Measurements from ENCODE around the gene PDZD2. TPM values are rescaled to one million over a fixed set of nuclear protein-coding genes. Genes with fewer than 3 reads are reported as not detected.

PDZD2 gene
- total RNA-seq, 1 donor from 2014 or later = 6.7 TPM

DNA sequence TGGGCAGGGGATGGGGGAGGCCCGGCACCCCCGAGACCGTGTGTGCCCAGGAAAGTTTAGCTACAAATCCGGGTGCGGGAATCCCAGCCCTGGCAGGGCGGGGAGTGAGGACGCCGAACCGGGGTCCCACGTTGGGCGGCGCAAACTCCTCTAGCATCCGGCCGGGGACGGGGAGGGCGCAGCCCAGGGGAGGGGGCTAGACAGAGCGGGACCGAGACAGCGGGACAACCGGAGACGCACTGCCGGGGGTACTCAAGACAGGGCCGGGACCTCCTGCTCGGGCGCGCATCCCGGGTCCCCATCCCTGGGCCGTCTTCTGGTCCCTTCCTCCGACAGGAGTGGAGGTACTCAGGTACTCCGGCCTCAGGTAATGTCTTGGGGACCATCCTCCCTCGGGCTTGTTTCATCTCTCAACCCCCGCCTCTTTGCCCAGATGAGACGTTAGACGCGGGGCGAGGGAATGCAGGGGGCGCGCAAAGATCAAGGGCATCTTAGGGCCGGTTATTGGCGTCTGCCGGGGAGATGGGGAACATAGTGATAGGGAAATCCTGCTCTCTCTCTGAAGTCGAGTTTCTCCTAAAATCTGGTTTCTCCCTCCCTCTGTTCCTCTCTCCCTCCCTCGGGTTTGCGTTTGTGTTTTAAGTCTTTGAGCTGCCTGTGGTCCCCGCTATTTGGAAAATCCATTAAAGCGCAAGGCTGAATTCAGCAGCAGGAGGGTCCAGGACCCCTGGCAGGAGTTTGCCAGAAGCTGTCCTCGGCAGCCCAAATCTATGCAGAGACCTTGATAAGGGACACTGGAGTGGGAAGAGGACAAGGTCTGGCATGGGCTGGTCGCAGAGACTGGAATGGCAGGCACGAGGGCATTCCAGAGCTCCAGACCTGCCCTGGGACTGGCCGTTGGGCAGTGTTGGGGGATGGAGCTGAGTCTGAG is 815 bp downstream of the PDZD2 start:
- TF ChIP-seq, protein P1, sequence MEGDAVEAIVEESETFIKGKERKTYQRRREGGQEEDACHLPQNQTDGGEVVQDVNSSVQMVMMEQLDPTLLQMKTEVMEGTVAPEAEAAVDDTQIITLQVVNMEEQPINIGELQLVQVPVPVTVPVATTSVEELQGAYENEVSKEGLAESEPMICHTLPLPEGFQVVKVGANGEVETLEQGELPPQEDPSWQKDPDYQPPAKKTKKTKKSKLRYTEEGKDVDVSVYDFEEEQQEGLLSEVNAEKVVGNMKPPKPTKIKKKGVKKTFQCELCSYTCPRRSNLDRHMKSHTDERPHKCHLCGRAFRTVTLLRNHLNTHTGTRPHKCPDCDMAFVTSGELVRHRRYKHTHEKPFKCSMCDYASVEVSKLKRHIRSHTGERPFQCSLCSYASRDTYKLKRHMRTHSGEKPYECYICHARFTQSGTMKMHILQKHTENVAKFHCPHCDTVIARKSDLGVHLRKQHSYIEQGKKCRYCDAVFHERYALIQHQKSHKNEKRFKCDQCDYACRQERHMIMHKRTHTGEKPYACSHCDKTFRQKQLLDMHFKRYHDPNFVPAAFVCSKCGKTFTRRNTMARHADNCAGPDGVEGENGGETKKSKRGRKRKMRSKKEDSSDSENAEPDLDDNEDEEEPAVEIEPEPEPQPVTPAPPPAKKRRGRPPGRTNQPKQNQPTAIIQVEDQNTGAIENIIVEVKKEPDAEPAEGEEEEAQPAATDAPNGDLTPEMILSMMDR (IDR thresholded peaks at IDR 0.05; ENCODE audit: insufficient read depth, low read length, poor library complexity, severe bottlenecking) = no peak
- H3K36me3 ChIP-seq (ENCODE audit: control insufficient read depth, insufficient read depth, low read length) = no peaks in the 10 kb centered on the region
- H3K4me3 ChIP-seq (ENCODE audit: low read depth, low read length) = peak overlapping the region; percentile 32
- no peak for DNase-seq (ENCODE audit: low read depth)
- H3K27me3 ChIP-seq (ENCODE audit: control insufficient read depth, insufficient read depth, low read length) = peaks cover 27% of the 10 kb centered on the region

DNA sequence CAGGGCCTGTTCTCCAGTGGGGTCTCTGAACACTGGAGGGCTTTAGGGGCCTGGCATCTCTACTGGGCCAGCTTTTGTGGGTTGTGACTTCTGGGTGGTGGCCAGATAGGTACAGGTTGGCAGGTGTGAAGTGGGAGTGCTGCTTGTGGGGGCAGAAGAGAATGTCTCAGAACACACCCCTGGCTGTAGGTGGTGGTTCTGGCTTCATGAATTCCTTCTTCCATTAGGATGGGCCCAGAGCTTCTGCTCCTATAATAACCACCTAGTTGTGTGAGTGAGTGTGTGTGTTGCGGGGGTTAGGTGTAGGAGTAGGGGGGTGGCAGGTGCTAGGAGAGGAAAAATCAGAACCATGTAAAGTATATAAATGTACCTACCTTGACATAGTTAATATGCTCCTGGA is 1.6 kb downstream of the PDZD2 start:
- Histone ChIP-seq H3K27me3 (ENCODE audit: control insufficient read depth, insufficient read depth, low read length) (peaks cover 27% of the 10 kb centered on the region), H3K36me3 (ENCODE audit: control insufficient read depth, insufficient read depth, low read length) (no peaks in the 10 kb centered on the region), H3K4me3 (ENCODE audit: low read depth, low read length) (no peak overlapping the region)
- DNase-seq (ENCODE audit: low read depth) = no peak
- TF ChIP-seq, protein P1 (IDR thresholded peaks at IDR 0.05; ENCODE audit: insufficient read depth, low read length, poor library complexity, severe bottlenecking) = no peak

DNA sequence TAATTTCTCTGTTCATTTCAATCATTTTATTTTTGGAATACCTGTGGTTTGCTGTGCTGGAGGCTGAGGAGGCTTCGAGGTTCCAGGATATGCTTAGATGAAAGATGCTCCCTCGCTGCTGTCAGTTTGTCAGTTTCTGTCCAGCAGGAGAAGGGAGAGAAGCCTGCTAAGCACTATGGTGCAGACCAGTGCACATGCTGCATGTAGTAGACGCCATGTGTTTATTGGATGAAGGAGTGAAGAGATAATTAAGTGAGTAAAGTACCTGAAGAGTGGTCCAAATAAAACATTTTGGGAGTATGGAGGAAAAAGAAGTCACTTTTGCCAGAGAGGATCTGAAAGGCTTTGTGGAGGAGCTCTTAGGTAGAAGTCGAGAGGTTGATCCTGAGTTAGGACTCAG is 2.1 kb downstream of the PDZD2 start:
- no peaks in the 10 kb centered on the region for H3K36me3 ChIP-seq (ENCODE audit: control insufficient read depth, insufficient read depth, low read length)
- TF ChIP-seq, protein P1 (IDR thresholded peaks at IDR 0.05; ENCODE audit: insufficient read depth, low read length, poor library complexity, severe bottlenecking) = no peak
- no peak overlapping the region for H3K4me3 ChIP-seq (ENCODE audit: low read depth, low read length)
- H3K27me3 ChIP-seq (ENCODE audit: control insufficient read depth, insufficient read depth, low read length) = peaks cover 27% of the 10 kb centered on the region
- DNase-seq (ENCODE audit: low read depth) = no peak

DNA sequence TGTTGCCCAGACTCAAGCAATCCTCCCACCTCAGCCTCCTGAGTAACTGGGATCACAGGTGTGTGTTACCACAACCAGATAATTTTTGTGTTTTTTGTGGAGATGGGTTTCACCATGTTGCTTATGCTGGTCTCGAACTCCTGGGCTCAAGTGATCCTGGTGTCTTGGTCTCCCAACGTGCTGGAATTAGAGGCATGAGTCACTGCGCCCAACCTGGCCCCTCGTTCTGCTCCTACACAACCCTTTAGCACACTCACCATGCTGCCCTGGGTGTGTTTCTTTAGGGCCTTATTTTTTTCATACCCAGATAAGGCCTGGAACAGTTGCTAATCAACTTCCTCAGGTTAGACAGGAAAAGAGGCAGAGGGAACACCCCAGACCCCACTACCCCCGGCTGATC is 2.6 kb downstream of the PDZD2 start:
- TF ChIP-seq, protein P1 (IDR thresholded peaks at IDR 0.05; ENCODE audit: insufficient read depth, low read length, poor library complexity, severe bottlenecking) = no peak
- DNase-seq (ENCODE audit: low read depth) = no peak
- H3K27me3 ChIP-seq (ENCODE audit: control insufficient read depth, insufficient read depth, low read length) = peaks cover 27% of the 10 kb centered on the region
- no peak overlapping the region for H3K4me3 ChIP-seq (ENCODE audit: low read depth, low read length)
- no peaks in the 10 kb centered on the region for H3K36me3 ChIP-seq (ENCODE audit: control insufficient read depth, insufficient read depth, low read length)

DNA sequence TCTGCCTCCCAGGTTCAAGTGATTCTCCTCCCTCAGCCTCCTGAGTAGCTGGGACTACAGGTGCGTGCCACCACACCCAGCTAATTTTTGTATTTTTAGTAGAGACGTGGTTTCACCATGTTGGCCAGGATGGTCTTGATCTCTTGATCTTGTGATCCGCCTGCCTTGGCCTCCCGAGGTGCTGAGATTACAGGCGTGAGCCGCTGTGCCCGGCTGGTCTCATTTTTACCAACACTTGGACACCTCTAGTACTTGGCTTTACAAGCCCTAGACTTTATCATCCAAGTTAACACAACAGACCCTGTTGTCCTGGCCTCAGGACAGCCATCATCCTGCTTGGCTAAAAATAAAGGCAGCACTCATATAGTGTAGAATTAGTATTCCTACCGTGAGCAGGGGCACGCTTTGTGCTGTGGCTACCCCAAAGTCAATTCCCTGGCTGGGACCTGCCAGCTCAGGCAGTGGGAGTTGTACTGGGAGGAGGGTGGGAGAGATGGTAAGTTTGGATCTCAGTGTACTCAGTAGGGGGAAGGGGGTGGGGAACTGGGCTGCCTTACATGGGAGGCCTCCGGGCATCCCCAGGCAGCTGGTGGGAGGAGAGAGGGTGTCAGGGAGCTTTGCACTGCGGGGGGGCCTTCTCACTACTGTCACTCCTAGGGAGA is 6.6 kb downstream of the PDZD2 start:
- Histone ChIP-seq H3K4me3 (ENCODE audit: low read depth, low read length) (no peak overlapping the region), H3K36me3 (ENCODE audit: control insufficient read depth, insufficient read depth, low read length) (no peaks in the 10 kb centered on the region), H3K27me3 (ENCODE audit: control insufficient read depth, insufficient read depth, low read length) (peaks cover 10% of the 10 kb centered on the region)
- TF ChIP-seq, protein P1 (IDR thresholded peaks at IDR 0.05; ENCODE audit: insufficient read depth, low read length, poor library complexity, severe bottlenecking) = no peak
- DNase-seq (ENCODE audit: low read depth) = no peak

Data from kidney epithelial cell (primary cell).